Mesendoderm (in vitro differentiated cells): Measurements from ENCODE around the gene MMP14.
A peak's percentile ranks its signal among the peaks of the same experiment; 100 is the strongest.

Source experiments
- DNase-seq: peaks from one replicate; pipeline ENCODE4 v3.0.0; 2013
- H2AK5ac ChIP-seq: 2 replicates; pipeline ENCODE4 v1.6.1; 2013; ENCODE audit warnings: low read length, inconsistent platforms
- H2BK120ac ChIP-seq: 2 replicates; pipeline ENCODE4 v1.6.1; 2013; ENCODE audit warnings: low read depth, mild to moderate bottlenecking, low read length, moderate library complexity, mixed read lengths
- H2BK15ac ChIP-seq: replicated peaks from 2 replicates; pipeline ENCODE4 v1.6.1; 2013; ENCODE audit warnings: low read depth, mild to moderate bottlenecking, moderate library complexity
- H2BK5ac ChIP-seq: 2 replicates; pipeline ENCODE4 v1.6.1; 2013; ENCODE audit warnings: low read length, inconsistent platforms
- H3K18ac ChIP-seq: 2 replicates; pipeline ENCODE4 v1.6.1; 2013; ENCODE audit warnings: mild to moderate bottlenecking, low read length, mixed read lengths
- H3K23ac ChIP-seq: one replicate; pipeline ENCODE4 v1.6.1; 2013; ENCODE audit warnings: low read length
- H3K27ac ChIP-seq: 2 replicates; pipeline ENCODE4 v1.5.1; 2013; ENCODE audit warnings: low read depth, mild to moderate bottlenecking, inconsistent platforms, low read length, moderate library complexity
- H3K27me3 ChIP-seq: 2 replicates; pipeline ENCODE4 v1.6.1; 2013; ENCODE audit warnings: low read length, control low read depth, mild to moderate bottlenecking, inconsistent platforms; ENCODE audit not compliant: insufficient read depth, poor library complexity
- H3K36me3 ChIP-seq: 2 replicates; pipeline ENCODE4 v1.6.1; 2013; ENCODE audit warnings: low read length, inconsistent platforms; ENCODE audit not compliant: control insufficient read depth, insufficient read depth
- H3K4ac ChIP-seq: one replicate; pipeline ENCODE4 v1.6.1; 2013; ENCODE audit warnings: low read depth, mild to moderate bottlenecking, low read length, moderate library complexity
- H3K4me1 ChIP-seq: 2 replicates; pipeline ENCODE4 v1.6.1; 2013; ENCODE audit warnings: low read depth, low read length, inconsistent platforms; ENCODE audit not compliant: control insufficient read depth
- H3K4me2 ChIP-seq: 2 replicates; pipeline ENCODE4 v1.6.1; 2013; ENCODE audit warnings: low read length
- H3K4me3 ChIP-seq: 2 replicates; pipeline ENCODE4 v1.5.1; 2013; ENCODE audit warnings: mild to moderate bottlenecking, low read length
- H3K56ac ChIP-seq: one replicate; pipeline ENCODE4 v1.6.1; 2013; ENCODE audit warnings: low read length
- H3K79me1 ChIP-seq: 2 replicates; pipeline ENCODE4 v1.6.1; 2013; ENCODE audit warnings: low read length, inconsistent platforms
- H3K79me2 ChIP-seq: 2 replicates; pipeline ENCODE4 v1.6.1; 2013; ENCODE audit warnings: mild to moderate bottlenecking, low read length; ENCODE audit not compliant: control insufficient read depth, insufficient read depth
- H3K9ac ChIP-seq: 2 replicates; pipeline ENCODE4 v1.6.1; 2013; ENCODE audit warnings: low read length, inconsistent platforms
- H4K5ac ChIP-seq: one replicate; pipeline ENCODE4 v1.6.1; 2013; ENCODE audit warnings: low read length
- H4K8ac ChIP-seq: one replicate; pipeline ENCODE4 v1.6.1; 2013; ENCODE audit warnings: low read depth, mild to moderate bottlenecking, control low read depth, low read length, moderate library complexity
- WGBS: extraction: QIAGEN DNeasy Blood & Tissue Kit; methylation state at CpG from one replicate; pipeline ENCODE4 v1.1.7; 2013; ENCODE audit warnings: low lambda C conversion rate, missing lambda C conversion rate; ENCODE audit not compliant: insufficient coverage; ENCODE audit errors: extremely low coverage; 5-methylcytosine and 5-hydroxymethylcytosine counted together

Gene MMP14

DNA sequence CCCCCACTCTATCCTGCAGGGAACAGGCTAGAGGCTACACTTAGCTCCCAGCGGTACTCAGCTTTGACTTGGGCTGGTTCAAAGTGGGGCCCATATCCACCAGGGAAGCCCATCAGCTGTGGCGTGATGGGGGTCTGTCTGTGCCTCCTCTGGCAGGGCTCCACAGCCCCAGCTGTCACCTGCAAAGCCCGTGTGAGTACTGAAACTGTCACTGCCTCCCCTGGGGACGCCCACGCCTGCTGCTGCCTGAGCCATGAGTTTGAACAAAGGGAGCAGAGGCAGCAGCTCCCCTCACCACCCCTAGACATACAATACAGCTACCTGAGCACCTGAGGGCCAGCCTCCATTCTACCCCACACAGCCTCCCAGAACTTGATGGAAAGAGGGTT lies 51.6 kb downstream of the MMP14 start:
- Histone ChIP-seq H3K4me2 (peak overlapping the region; percentile 54), H3K27ac (no peak overlapping the region), H3K4ac (no peak overlapping the region), H2BK5ac (no peak overlapping the region), H3K9ac (peak overlapping the region; percentile 77), H3K56ac (peak overlapping the region; percentile 81), H3K4me3 (no peak overlapping the region), H2BK15ac (no peak overlapping the region), H3K27me3 (no peaks in the 10 kb centered on the region), H3K23ac (no peak overlapping the region), H4K8ac (no peak overlapping the region), H3K36me3 (no peaks in the 10 kb centered on the region), H4K5ac (peak overlapping the region; percentile 37), H2AK5ac (peak overlapping the region; percentile 48), H3K18ac (no peak overlapping the region), H3K79me2 (no peaks in the 10 kb centered on the region), H3K4me1 (peaks cover 9% of the 10 kb centered on the region), H3K79me1 (no peaks in the 10 kb centered on the region), H2BK120ac (no peak overlapping the region)
- no peak for DNase-seq
- WGBS = no CpG with 5 or more reads among the region's 5 CpGs

DNA sequence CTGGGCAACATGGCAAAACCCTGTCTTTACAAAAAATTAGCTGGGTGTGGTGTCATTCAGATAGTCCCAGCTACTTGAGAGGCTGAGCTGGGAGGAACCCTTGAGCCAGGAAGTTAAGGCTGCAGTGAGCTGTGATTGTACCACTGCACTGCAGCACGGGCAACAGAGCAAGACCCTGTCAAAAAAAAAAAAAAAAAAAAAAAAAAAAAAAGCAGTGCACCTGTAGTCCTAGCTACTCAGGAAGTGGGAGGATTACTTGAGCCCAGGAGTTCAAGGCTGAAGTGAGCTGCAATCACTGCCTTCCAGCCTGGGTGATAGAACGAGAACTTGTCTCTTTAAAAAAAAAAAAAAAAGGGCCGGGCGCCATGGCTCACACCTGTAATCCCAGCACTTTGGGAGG lies 52.3 kb downstream of the MMP14 start:
- Histone ChIP-seq H3K79me1 (no peaks in the 10 kb centered on the region), H3K4me2 (no peak overlapping the region), H3K27ac (no peak overlapping the region), H2BK120ac (no peak overlapping the region), H3K18ac (no peak overlapping the region), H3K4ac (no peak overlapping the region), H3K23ac (no peak overlapping the region), H2BK5ac (no peak overlapping the region), H2AK5ac (no peak overlapping the region), H4K8ac (no peak overlapping the region), H3K4me1 (peaks cover 4% of the 10 kb centered on the region), H4K5ac (no peak overlapping the region), H3K56ac (no peak overlapping the region), H3K79me2 (no peaks in the 10 kb centered on the region), H3K36me3 (no peaks in the 10 kb centered on the region), H3K9ac (no peak overlapping the region), H3K27me3 (no peaks in the 10 kb centered on the region), H3K4me3 (no peak overlapping the region), H2BK15ac (no peak overlapping the region)
- DNase-seq = no peak
- WGBS = no CpG with 5 or more reads among the region's 4 CpGs

DNA sequence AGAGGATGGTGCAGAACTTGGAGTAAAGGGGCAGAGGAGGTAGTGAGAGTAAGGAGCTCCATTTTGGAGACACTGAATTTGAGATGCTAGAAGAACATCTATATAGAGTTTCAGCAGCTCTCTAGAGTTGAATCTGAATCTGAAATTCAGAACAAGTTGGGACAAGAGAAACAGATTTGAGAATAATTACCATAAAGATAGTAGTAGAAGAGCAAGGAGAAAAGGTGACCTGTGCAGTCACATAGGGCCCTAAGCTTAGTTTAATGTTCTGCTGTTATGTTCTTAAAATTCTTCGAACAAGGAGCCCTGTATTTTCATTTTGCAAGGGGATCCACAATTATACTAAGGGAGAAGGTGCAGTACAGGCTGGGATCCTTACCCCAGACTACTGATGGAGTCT lies 54.0 kb downstream of the MMP14 start:
- H4K8ac ChIP-seq = no peak overlapping the region
- H3K18ac ChIP-seq = no peak overlapping the region
- H3K79me1 ChIP-seq = no peaks in the 10 kb centered on the region
- H2BK15ac ChIP-seq = no peak overlapping the region
- no peak overlapping the region for H3K27ac ChIP-seq
- H3K36me3 ChIP-seq = no peaks in the 10 kb centered on the region
- no peaks in the 10 kb centered on the region for H3K27me3 ChIP-seq
- H3K4me1 ChIP-seq = peaks cover 3% of the 10 kb centered on the region
- no peak overlapping the region for H3K9ac ChIP-seq
- no peak overlapping the region for H2AK5ac ChIP-seq
- no peak for DNase-seq
- no peak overlapping the region for H3K4ac ChIP-seq
- no CpG with 5 or more reads among the region's 1 CpG for WGBS
- H3K79me2 ChIP-seq = no peaks in the 10 kb centered on the region
- H3K56ac ChIP-seq = no peak overlapping the region
- no peak overlapping the region for H4K5ac ChIP-seq
- H2BK5ac ChIP-seq = no peak overlapping the region
- H2BK120ac ChIP-seq = no peak overlapping the region
- H3K4me2 ChIP-seq = no peak overlapping the region
- H3K23ac ChIP-seq = no peak overlapping the region
- no peak overlapping the region for H3K4me3 ChIP-seq

DNA sequence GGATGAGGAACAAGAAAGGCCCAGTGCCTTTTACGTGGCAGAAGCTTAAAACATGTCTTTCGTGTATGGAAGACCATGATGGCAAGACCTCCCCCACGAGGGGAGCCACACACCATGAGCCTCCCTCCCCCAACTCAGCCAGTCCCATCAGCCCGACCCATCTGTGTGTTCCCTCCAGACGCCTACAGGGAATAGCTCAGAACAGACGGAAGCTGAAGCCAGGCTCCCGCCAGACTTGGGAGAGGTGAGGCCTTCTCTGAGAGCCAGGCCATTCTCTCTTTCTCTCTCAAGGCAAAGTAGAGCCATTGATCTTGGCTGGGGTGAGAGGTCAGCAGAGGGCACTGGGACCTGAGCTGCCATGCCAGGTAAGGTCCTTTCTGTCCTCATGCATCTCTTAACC lies 56.1 kb downstream of the MMP14 start:
- H3K36me3 ChIP-seq = no peaks in the 10 kb centered on the region
- no peak overlapping the region for H2BK15ac ChIP-seq
- no peak overlapping the region for H2BK5ac ChIP-seq
- H4K5ac ChIP-seq = no peak overlapping the region
- H4K8ac ChIP-seq = no peak overlapping the region
- H2BK120ac ChIP-seq = no peak overlapping the region
- no peak overlapping the region for H3K23ac ChIP-seq
- H3K27me3 ChIP-seq = no peaks in the 10 kb centered on the region
- H3K27ac ChIP-seq = no peak overlapping the region
- H3K4me1 ChIP-seq = peaks cover 3% of the 10 kb centered on the region
- no peak overlapping the region for H3K56ac ChIP-seq
- no peak overlapping the region for H3K4me3 ChIP-seq
- no peak overlapping the region for H3K4me2 ChIP-seq
- H3K18ac ChIP-seq = no peak overlapping the region
- DNase-seq = no peak
- no CpG with 5 or more reads among the region's 7 CpGs for WGBS
- peak overlapping the region; percentile 11 for H3K9ac ChIP-seq
- no peak overlapping the region for H2AK5ac ChIP-seq
- no peaks in the 10 kb centered on the region for H3K79me1 ChIP-seq
- no peaks in the 10 kb centered on the region for H3K79me2 ChIP-seq
- no peak overlapping the region for H3K4ac ChIP-seq

DNA sequence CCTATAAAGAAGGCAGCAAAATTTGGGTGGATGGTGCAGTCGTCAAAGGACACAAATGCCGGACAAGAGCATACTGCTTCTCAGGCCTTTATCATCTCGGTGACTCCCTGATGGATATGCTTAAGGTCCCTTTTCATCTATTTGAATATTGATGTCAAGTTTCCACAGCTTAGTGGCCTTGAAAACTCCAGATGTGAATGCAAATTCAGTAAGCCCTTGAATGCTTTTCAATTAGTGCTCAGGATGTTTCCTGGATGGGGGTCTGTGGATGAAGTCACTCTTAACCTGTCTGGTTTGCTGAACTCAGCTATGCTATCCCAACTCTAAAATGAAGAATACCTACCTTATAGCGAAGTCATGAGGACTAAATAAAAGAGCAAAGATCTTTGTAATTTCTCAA lies 57.3 kb downstream of the MMP14 start:
- Histone ChIP-seq H2AK5ac (no peak overlapping the region), H2BK15ac (no peak overlapping the region), H3K23ac (no peak overlapping the region), H3K9ac (no peak overlapping the region), H3K4ac (no peak overlapping the region), H3K56ac (no peak overlapping the region), H4K8ac (no peak overlapping the region), H3K4me3 (no peak overlapping the region), H3K79me1 (no peaks in the 10 kb centered on the region), H3K36me3 (no peaks in the 10 kb centered on the region), H2BK5ac (no peak overlapping the region), H3K27me3 (no peaks in the 10 kb centered on the region), H3K4me2 (no peak overlapping the region), H4K5ac (no peak overlapping the region), H3K18ac (no peak overlapping the region), H3K79me2 (no peaks in the 10 kb centered on the region), H3K27ac (no peak overlapping the region), H3K4me1 (no peaks in the 10 kb centered on the region), H2BK120ac (no peak overlapping the region)
- WGBS = no CpG with 5 or more reads among the region's 4 CpGs
- DNase-seq = no peak

DNA sequence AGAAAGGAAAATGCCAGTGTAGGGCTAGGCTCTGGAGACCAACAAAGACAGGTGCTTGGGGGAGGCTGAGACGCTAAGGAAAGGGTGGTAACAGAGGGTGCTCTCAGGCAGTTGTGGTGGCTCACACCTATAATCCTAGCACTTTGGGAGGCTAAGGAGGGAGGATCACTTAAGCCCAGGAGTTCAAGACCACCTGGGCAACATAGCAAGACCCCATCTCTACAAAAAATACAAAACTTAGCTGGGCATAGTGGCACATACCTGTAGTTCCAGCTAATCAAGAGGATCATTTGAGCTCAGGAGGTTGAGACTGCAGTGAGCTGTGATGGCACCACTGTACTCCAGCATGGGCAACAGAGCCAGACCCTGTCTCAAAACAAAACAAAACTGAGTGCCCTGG lies 59.0 kb downstream of the MMP14 start:
- Histone ChIP-seq H3K27ac (no peak overlapping the region), H2BK5ac (no peak overlapping the region)

More for the DNA sequence above, 59.0 kb downstream of the MMP14 start:
- no peak overlapping the region for H4K8ac ChIP-seq
- no peak overlapping the region for H3K4me3 ChIP-seq
- H3K9ac ChIP-seq = no peak overlapping the region
- DNase-seq = no peak
- H2BK15ac ChIP-seq = no peak overlapping the region
- no CpG with 5 or more reads among the region's 1 CpG for WGBS
- H2AK5ac ChIP-seq = no peak overlapping the region
- no peak overlapping the region for H2BK120ac ChIP-seq
- H3K56ac ChIP-seq = no peak overlapping the region
- H4K5ac ChIP-seq = no peak overlapping the region
- no peak overlapping the region for H3K23ac ChIP-seq
- no peaks in the 10 kb centered on the region for H3K27me3 ChIP-seq
- no peaks in the 10 kb centered on the region for H3K4me1 ChIP-seq
- no peak overlapping the region for H3K4ac ChIP-seq
- H3K18ac ChIP-seq = no peak overlapping the region
- no peaks in the 10 kb centered on the region for H3K36me3 ChIP-seq
- H3K4me2 ChIP-seq = no peak overlapping the region
- H3K79me2 ChIP-seq = no peaks in the 10 kb centered on the region
- H3K79me1 ChIP-seq = no peaks in the 10 kb centered on the region
